Measurements from ENCODE around the gene GLT1D1.

- TF ChIP-seq, protein P1, sequence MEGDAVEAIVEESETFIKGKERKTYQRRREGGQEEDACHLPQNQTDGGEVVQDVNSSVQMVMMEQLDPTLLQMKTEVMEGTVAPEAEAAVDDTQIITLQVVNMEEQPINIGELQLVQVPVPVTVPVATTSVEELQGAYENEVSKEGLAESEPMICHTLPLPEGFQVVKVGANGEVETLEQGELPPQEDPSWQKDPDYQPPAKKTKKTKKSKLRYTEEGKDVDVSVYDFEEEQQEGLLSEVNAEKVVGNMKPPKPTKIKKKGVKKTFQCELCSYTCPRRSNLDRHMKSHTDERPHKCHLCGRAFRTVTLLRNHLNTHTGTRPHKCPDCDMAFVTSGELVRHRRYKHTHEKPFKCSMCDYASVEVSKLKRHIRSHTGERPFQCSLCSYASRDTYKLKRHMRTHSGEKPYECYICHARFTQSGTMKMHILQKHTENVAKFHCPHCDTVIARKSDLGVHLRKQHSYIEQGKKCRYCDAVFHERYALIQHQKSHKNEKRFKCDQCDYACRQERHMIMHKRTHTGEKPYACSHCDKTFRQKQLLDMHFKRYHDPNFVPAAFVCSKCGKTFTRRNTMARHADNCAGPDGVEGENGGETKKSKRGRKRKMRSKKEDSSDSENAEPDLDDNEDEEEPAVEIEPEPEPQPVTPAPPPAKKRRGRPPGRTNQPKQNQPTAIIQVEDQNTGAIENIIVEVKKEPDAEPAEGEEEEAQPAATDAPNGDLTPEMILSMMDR (IDR thresholded peaks at IDR 0.05): no peak
- no peak for TF ChIP-seq POLR2AphosphoS5 (IDR thresholded peaks at IDR 0.05)
- TF ChIP-seq POLR2A (IDR thresholded peaks at IDR 0.05): no peak
- TF ChIP-seq EP300 (IDR thresholded peaks at IDR 0.05; ENCODE audit: low read depth): no peak
Measured at GRCh38 chr12:128903236-128903635, 50.0 kb downstream of the GLT1D1 start.

All from transverse colon (tissue), 4 donors.